GM12878 (cell line): ENCODE data around the gene MCEE. TPM values are rescaled to one million over a fixed set of nuclear protein-coding genes. Genes with fewer than 3 reads are reported as not detected.
A peak's percentile ranks its signal among the peaks of the same experiment; 100 is the strongest.

Source experiments
- ASH2L ChIP-seq: fragments of 300-600, 200-600 bp; sonication (generic); IDR thresholded peaks from 2 replicates; pipeline ENCODE4 v1.6.1; 2017; ENCODE audit warnings: low read depth, mild to moderate bottlenecking, borderline replicate concordance
- BMI1 ChIP-seq: fragments of 450-650 bp; IDR thresholded peaks from 2 replicates; pipeline ENCODE4 v1.6.1; 2016; ENCODE audit warnings: mild to moderate bottlenecking, moderate library complexity, borderline replicate concordance
- CREM ChIP-seq: IDR thresholded peaks from 2 replicates; pipeline ENCODE4 v1.6.1; 2014; ENCODE audit warnings: antibody characterized with exemption, low read depth
- GABPA ChIP-seq: IDR thresholded peaks from 2 replicates; pipeline ENCODE4 v1.6.1; 2014; ENCODE audit warnings: antibody characterized with exemption, low read depth, mild to moderate bottlenecking, inconsistent platforms
- HDGF ChIP-seq: fragments of 450-650 bp; IDR thresholded peaks from 2 replicates; pipeline ENCODE4 v1.6.1; 2016; ENCODE audit warnings: antibody characterized with exemption
- KAT2A ChIP-seq: conservative IDR thresholded peaks from 2 replicates; pipeline ENCODE4 v1.6.1; 2011; ENCODE audit warnings: low read depth, low read length; ENCODE audit not compliant: control insufficient read depth
- NFIC ChIP-seq: IDR thresholded peaks from 2 replicates; pipeline ENCODE4 v1.6.1; 2012; ENCODE audit warnings: low read depth, mild to moderate bottlenecking, inconsistent platforms, low read length, moderate library complexity
- NR2F1 ChIP-seq: fragments of 450-650 bp; conservative IDR thresholded peaks from 2 replicates; pipeline ENCODE4 v1.6.1; 2017; ENCODE audit warnings: mild to moderate bottlenecking
- PAX8 ChIP-seq: fragments of 450-650 bp; IDR thresholded peaks from 2 replicates; pipeline ENCODE4 v1.6.1; 2017; ENCODE audit warnings: mild to moderate bottlenecking, moderate library complexity
- POLR2A ChIP-seq: IDR thresholded peaks from 2 replicates; pipeline ENCODE4 v1.6.1; 2011; ENCODE audit warnings: low read depth, mild to moderate bottlenecking, low read length
- SPI1 ChIP-seq: IDR thresholded peaks from 2 replicates; pipeline ENCODE4 v1.6.1; 2011; ENCODE audit warnings: low read depth, mild to moderate bottlenecking, low read length, moderate library complexity, borderline replicate concordance; ENCODE audit not compliant: insufficient read depth
- SREBF1 ChIP-seq: IDR thresholded peaks from 2 replicates; pipeline ENCODE4 v1.6.1; 2012; ENCODE audit warnings: mild to moderate bottlenecking, low read length
- STAT1 ChIP-seq: fragments of 450-650 bp; conservative IDR thresholded peaks from 2 replicates; pipeline ENCODE4 v1.6.1; 2014; ENCODE audit warnings: antibody characterized with exemption, mild to moderate bottlenecking
- ZNF207 ChIP-seq: fragments of 450-650 bp; IDR thresholded peaks from 2 replicates; pipeline ENCODE4 v1.6.1; 2014; ENCODE audit warnings: antibody characterized with exemption, mild to moderate bottlenecking, borderline replicate concordance
- ZNF24 ChIP-seq: fragments of 450-650 bp; IDR thresholded peaks from 2 replicates; pipeline ENCODE4 v1.6.1; 2017; ENCODE audit warnings: antibody characterized with exemption, mild to moderate bottlenecking
- polyA plus RNA-seq, 11 experiments: library from polyadenylated mRNA; depleted of rRNA in 4 of 11; unstranded in 6 of 11; stranded (reverse) in 5 of 11; fragments of >200 nt; fragmentation: Nextera tagmentation in 4 of 11; fragmentation: Illumina TruSeq in 1 of 11; extraction: Ambion mirVana in 4 of 11; extraction: Trizol in 1 of 11; gene quantifications; 1 replicate in 1 of 11; 2 replicates in 10 of 11; pipeline versions ENCODE4 v1.2.1 to v1.2.3, GENCODE V29; 2011 to 2016; ENCODE audit warnings: inconsistent platforms in 2 of 11, missing spikeins in 2 of 11, low read depth in 1 of 11
- total RNA-seq, 4 experiments: library from RNA; depleted of rRNA in 3 of 4; stranded (reverse); fragments of >200 nt in 3 of 4; fragmentation: Illumina TruSeq in 1 of 4; extraction: Trizol in 1 of 4; gene quantifications; 2 replicates each; pipeline versions ENCODE4 v1.2.1 to v1.2.3, GENCODE V29; 2013 to 2021
- TF ChIP-seq, protein P1 (sequence below): fragments of 150-350 bp; IDR thresholded peaks from 2 replicates; pipeline ENCODE4 v1.6.1; 2014; ENCODE audit warnings: mild to moderate bottlenecking, low read depth, low read length
- TF ChIP-seq, protein P2 (sequence below): IDR thresholded peaks from 2 replicates; pipeline ENCODE4 v1.6.1; 2012; ENCODE audit warnings: low read depth, low read length, improper control_type of control experiment
- TF ChIP-seq, protein P3 (sequence below): fragments of 450-650 bp; IDR thresholded peaks from 2 replicates; pipeline ENCODE4 v1.6.1; 2017; ENCODE audit warnings: mild to moderate bottlenecking, moderate library complexity
- TF ChIP-seq, protein P4 (sequence below): fragments of 450-650 bp; IDR thresholded peaks from 2 replicates; pipeline ENCODE4 v1.6.1; 2016; ENCODE audit warnings: mild to moderate bottlenecking
- TF ChIP-seq, protein P5 (sequence below): IDR thresholded peaks from 2 replicates; pipeline ENCODE4 v1.6.1; 2012; ENCODE audit warnings: low read depth, low read length, improper control_type of control experiment

The MCEE gene
- total and polyA plus RNA-seq, 10 of the 15 experiments (the other 5 are each of a cell fraction or from before 2014, with no cell fraction given): 17.3 to 63.4 (median 20.9) TPM

DNA sequence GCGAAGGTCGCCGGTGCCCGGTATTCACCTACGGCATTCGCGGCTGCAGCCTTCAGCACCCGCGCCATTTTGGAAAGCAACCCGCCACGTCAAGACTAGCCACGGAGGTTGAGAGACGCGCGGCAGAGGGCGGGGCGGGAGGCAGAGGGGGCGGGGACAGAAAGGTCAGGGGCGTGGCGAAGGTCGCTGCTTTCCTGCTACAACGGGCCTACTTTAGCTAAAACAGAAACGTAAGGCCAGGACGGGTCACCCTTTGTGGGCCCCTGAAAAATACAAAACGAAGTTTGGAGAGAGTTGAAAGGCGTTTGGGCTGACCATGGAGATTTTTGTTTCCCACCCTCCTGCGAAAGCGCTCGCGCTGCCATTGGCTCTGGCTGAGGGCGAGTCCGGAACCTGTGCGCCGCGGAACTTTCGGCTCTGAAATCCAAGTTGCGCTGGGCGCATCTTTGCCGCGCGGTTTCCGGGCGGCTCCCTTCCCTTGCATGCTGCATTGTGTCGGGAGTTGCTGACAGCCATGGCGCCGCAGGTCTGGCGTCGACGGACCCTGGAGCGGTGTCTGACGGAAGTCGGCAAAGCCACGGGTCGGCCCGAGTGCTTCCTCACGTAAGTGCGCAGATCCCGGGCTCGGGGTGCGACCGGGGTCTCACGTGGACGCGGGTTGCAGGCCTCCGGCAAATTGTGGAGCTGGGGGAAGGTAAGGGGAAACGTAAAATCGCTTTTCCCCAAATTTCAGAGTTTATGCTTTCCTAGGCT is at the start of gene MCEE, which contains the start of gene MPHOSPH10 (continued):
- TF ChIP-seq, protein P1, sequence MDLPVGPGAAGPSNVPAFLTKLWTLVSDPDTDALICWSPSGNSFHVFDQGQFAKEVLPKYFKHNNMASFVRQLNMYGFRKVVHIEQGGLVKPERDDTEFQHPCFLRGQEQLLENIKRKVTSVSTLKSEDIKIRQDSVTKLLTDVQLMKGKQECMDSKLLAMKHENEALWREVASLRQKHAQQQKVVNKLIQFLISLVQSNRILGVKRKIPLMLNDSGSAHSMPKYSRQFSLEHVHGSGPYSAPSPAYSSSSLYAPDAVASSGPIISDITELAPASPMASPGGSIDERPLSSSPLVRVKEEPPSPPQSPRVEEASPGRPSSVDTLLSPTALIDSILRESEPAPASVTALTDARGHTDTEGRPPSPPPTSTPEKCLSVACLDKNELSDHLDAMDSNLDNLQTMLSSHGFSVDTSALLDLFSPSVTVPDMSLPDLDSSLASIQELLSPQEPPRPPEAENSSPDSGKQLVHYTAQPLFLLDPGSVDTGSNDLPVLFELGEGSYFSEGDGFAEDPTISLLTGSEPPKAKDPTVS: peak; percentile 71; the same call in 1 of the 2 replicates
- no peak for TF ChIP-seq STAT1
- TF ChIP-seq GABPA: peak; percentile 99
- TF ChIP-seq POLR2A: peak; percentile 90
- TF ChIP-seq, protein P2, sequence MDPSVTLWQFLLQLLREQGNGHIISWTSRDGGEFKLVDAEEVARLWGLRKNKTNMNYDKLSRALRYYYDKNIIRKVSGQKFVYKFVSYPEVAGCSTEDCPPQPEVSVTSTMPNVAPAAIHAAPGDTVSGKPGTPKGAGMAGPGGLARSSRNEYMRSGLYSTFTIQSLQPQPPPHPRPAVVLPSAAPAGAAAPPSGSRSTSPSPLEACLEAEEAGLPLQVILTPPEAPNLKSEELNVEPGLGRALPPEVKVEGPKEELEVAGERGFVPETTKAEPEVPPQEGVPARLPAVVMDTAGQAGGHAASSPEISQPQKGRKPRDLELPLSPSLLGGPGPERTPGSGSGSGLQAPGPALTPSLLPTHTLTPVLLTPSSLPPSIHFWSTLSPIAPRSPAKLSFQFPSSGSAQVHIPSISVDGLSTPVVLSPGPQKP: no peak
- TF ChIP-seq ASH2L: peak; percentile 75; the same call in 1 of the 2 replicates
- TF ChIP-seq, protein P3, sequence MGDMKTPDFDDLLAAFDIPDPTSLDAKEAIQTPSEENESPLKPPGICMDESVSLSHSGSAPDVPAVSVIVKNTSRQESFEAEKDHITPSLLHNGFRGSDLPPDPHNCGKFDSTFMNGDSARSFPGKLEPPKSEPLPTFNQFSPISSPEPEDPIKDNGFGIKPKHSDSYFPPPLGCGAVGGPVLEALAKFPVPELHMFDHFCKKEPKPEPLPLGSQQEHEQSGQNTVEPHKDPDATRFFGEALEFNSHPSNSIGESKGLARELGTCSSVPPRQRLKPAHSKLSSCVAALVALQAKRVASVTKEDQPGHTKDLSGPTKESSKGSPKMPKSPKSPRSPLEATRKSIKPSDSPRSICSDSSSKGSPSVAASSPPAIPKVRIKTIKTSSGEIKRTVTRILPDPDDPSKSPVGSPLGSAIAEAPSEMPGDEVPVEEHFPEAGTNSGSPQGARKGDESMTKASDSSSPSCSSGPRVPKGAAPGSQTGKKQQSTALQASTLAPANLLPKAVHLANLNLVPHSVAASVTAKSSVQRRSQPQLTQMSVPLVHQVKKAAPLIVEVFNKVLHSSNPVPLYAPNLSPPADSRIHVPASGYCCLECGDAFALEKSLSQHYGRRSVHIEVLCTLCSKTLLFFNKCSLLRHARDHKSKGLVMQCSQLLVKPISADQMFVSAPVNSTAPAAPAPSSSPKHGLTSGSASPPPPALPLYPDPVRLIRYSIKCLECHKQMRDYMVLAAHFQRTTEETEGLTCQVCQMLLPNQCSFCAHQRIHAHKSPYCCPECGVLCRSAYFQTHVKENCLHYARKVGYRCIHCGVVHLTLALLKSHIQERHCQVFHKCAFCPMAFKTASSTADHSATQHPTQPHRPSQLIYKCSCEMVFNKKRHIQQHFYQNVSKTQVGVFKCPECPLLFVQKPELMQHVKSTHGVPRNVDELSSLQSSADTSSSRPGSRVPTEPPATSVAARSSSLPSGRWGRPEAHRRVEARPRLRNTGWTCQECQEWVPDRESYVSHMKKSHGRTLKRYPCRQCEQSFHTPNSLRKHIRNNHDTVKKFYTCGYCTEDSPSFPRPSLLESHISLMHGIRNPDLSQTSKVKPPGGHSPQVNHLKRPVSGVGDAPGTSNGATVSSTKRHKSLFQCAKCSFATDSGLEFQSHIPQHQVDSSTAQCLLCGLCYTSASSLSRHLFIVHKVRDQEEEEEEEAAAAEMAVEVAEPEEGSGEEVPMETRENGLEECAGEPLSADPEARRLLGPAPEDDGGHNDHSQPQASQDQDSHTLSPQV: peak; percentile 75; the same call in 1 of the 2 replicates
- TF ChIP-seq KAT2A: no peak
- TF ChIP-seq, protein P4, sequence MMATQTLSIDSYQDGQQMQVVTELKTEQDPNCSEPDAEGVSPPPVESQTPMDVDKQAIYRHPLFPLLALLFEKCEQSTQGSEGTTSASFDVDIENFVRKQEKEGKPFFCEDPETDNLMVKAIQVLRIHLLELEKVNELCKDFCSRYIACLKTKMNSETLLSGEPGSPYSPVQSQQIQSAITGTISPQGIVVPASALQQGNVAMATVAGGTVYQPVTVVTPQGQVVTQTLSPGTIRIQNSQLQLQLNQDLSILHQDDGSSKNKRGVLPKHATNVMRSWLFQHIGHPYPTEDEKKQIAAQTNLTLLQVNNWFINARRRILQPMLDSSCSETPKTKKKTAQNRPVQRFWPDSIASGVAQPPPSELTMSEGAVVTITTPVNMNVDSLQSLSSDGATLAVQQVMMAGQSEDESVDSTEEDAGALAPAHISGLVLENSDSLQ: peak; percentile 84
- no peak for TF ChIP-seq SREBF1
- TF ChIP-seq BMI1: no peak
- TF ChIP-seq PAX8: no peak; the same call in 1 of the 2 replicates
- TF ChIP-seq NFIC: peak; percentile 42; the same call in 1 of the 2 replicates
- TF ChIP-seq ZNF24: 0 out of 2 replicates have a peak, but pooled peaks have one; percentile 63
- TF ChIP-seq, protein P5, sequence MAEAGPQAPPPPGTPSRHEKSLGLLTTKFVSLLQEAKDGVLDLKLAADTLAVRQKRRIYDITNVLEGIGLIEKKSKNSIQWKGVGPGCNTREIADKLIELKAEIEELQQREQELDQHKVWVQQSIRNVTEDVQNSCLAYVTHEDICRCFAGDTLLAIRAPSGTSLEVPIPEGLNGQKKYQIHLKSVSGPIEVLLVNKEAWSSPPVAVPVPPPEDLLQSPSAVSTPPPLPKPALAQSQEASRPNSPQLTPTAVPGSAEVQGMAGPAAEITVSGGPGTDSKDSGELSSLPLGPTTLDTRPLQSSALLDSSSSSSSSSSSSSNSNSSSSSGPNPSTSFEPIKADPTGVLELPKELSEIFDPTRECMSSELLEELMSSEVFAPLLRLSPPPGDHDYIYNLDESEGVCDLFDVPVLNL: no peak
- 0 out of 2 replicates have a peak, but pooled peaks have one; percentile 38 for TF ChIP-seq HDGF
- TF ChIP-seq SPI1: no peak
- TF ChIP-seq NR2F1: peak; percentile 89
- peak; percentile 65 for TF ChIP-seq CREM
- TF ChIP-seq ZNF207: peak; percentile 96
